Sigmoid colon (tissue), 3 donors: ENCODE data around the gene SYPL1.

Experiments
- CTCF ChIP-seq, 4 experiments: fragments of 450-650 bp in 3 of 4; fragments of 200-600 bp in 1 of 4; IDR thresholded peaks; one replicate each; pipeline ENCODE4 v1.5.1; 2016 to 2019; ENCODE audit warnings: antibody characterized with exemption in 4 of 4, mild to moderate bottlenecking in 3 of 4, moderate library complexity in 2 of 4
- POLR2A ChIP-seq, 2 donors: fragments of 450-650 bp; IDR thresholded peaks; one replicate each; pipeline ENCODE4 v1.6.1; 2016; ENCODE audit warnings: antibody characterized with exemption in 2 of 2, mild to moderate bottlenecking in 2 of 2, moderate library complexity in 2 of 2

GRCh38 chr7:106071356-106071998 is 40.6 kb downstream of the SYPL1 start:
- TF ChIP-seq POLR2A (IDR thresholded peaks at IDR 0.05) (no peak), CTCF (IDR thresholded peaks at IDR 0.05) (no peak)
